A673 (cell line): ENCODE measurements around the gene MIGA1. TPM values are rescaled to one million over a fixed set of nuclear protein-coding genes. Genes with fewer than 3 reads are reported as not detected.

Experiments used
- BruUV-seq: library from RNA; stranded (reverse); fragments of 400-500 nt; replicated peaks from 2 replicates; lab custom pipeline; 2021; lab: Mats Ljungman, UMichigan
- CTCF ChIA-PET: fragments of 300-600 bp; sonication (Branson Sonifier 250); formaldehyde crosslinking; loops from one replicate; lab custom pipeline; 2022; ENCODE audit warnings: antibody characterized with exemption; lab: Charles Lee
- POLR2A ChIA-PET: fragments of 300-600 bp; sonication (Branson Sonifier 250); formaldehyde crosslinking; loops from one replicate; lab custom pipeline; 2022; ENCODE audit warnings: antibody characterized with exemption; ENCODE audit not compliant: low non-redundant PET; lab: Charles Lee
- DNase-seq: peaks from one replicate; pipeline ENCODE4 v3.0.0-alpha.2; 2015; ENCODE audit warnings: low spot score
- H3K27ac ChIP-seq: fragments of 200-600 bp; sonication (generic); 2 replicates; pipeline ENCODE4 v1.5.1; 2016; ENCODE audit warnings: mixed run types, low read depth, mild to moderate bottlenecking, mixed read lengths, antibody characterized with exemption, low read length; ENCODE audit not compliant: poor library complexity, severe bottlenecking
- H3K27me3 ChIP-seq: fragments of 200-600 bp; sonication (generic); replicated peaks from 2 replicates; pipeline ENCODE4 v1.6.1; 2017; ENCODE audit warnings: mixed run types, low read depth, mild to moderate bottlenecking, mixed read lengths, antibody characterized with exemption, low read length; ENCODE audit not compliant: insufficient read depth, poor library complexity
- H3K36me3 ChIP-seq: fragments of 200-600 bp; sonication (generic); 2 replicates; pipeline ENCODE4 v1.6.1; 2016; ENCODE audit warnings: mixed run types, mild to moderate bottlenecking, mixed read lengths, antibody characterized with exemption, low read length; ENCODE audit not compliant: insufficient read depth, poor library complexity, severe bottlenecking
- H3K4me1 ChIP-seq: fragments of 200-600 bp; sonication (generic); 2 replicates; pipeline ENCODE4 v1.6.1; 2017; ENCODE audit warnings: mixed run types, mild to moderate bottlenecking, mixed read lengths, antibody characterized with exemption, low read length; ENCODE audit not compliant: insufficient read depth, poor library complexity, severe bottlenecking
- H3K4me3 ChIP-seq: fragments of 200-600 bp; sonication (generic); 2 replicates; pipeline ENCODE4 v1.5.1; 2016; ENCODE audit warnings: low read depth, mixed run types, mild to moderate bottlenecking, mixed read lengths, low read length; ENCODE audit not compliant: poor library complexity, severe bottlenecking
- H3K9me3 ChIP-seq: fragments of 200-600 bp; sonication (generic); 2 replicates; pipeline ENCODE4 v1.6.1; 2016; ENCODE audit warnings: mixed run types, low read depth, mild to moderate bottlenecking, mixed read lengths, antibody characterized with exemption, low read length; ENCODE audit not compliant: poor library complexity, severe bottlenecking
- CTCF ChIP-seq: fragments of 300-800, 200-600 bp; sonication (generic); conservative IDR thresholded peaks from 2 replicates; pipeline ENCODE4 v1.5.1; 2017; ENCODE audit warnings: low read depth, mild to moderate bottlenecking, antibody characterized with exemption, low read length, moderate library complexity, mixed read lengths
- EZH2 ChIP-seq: fragments of 200-600 bp; sonication (generic); IDR thresholded peaks from 2 replicates; pipeline ENCODE4 v1.6.1; 2017; ENCODE audit warnings: borderline replicate concordance, low read depth, mild to moderate bottlenecking, mixed read lengths, antibody characterized with exemption, low read length; ENCODE audit not compliant: poor library complexity, severe bottlenecking
- intact Hi-C: fragments of 100-400 bp; cut with micrococcal nuclease; formaldehyde crosslinking; loops from one replicate; pipeline ENCODE4 v1.10.0; 2022; ENCODE audit not compliant: unreplicated experiment
- total RNA-seq: library from RNA; stranded (reverse); gene quantifications from 2 replicates; pipeline ENCODE4 v1.2.3, GENCODE V29; 2021

MIGA1 gene
- total RNA-seq, 1 experiment from 2014 or later = 14.1 TPM

DNA sequence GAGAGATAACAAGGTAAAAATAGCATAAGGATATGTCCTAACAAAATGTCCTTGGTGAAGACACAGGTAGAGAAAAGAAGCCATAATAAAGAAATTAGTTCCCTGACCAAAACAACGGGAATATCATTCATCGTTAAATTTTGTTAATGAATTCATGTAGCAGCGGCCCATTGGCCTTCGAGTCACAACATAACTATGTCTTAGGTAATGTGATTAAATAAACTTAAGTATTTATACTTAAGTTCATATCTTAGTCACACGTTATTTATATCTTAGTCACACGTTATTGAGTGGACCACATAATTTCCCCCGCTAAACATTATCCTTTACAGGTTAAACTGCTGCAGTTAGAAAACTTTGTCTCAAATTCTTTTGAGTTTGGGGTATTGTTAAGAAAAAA, 110.2 kb downstream of the MIGA1 start:
- Histone ChIP-seq H3K4me3 (peak overlapping the region; percentile 93), H3K27ac (no peak overlapping the region), H3K27me3 (no peaks in the 10 kb centered on the region), H3K9me3 (no peaks in the 10 kb centered on the region), H3K4me1 (peaks cover 13% of the 10 kb centered on the region), H3K36me3 (no peaks in the 10 kb centered on the region)
- DNase-seq = no peak
- TF ChIP-seq EZH2 (no peak), CTCF (no peak)
- ChIA-PET POLR2A (no interaction called here), CTCF (no interaction called here)
- intact Hi-C loops = no loop called here
- BruUV-seq = no TSS peak

DNA sequence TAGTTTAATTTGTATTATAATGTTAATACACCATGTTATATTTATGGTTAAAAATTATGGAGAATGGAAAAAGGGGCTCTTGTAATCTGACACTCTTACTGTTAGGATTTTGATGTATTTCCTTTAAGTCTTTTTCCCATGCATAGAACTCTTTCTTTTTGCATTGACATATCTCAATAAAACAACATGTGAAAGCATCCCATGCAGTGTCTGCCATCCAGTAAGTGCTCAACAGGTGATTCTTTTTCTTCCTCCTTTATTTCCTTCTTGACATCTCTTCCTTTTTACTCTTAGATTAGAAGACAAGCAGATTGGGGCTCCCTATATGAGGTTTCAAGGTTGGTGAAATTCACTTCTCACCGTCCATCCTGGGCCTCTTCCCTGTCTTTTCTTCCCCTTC, 111.8 kb downstream of the MIGA1 start:
- CTCF ChIA-PET = no interaction called here
- TF ChIP-seq EZH2 (no peak), CTCF (no peak)
- Histone ChIP-seq H3K27me3 (no peaks in the 10 kb centered on the region), H3K36me3 (no peaks in the 10 kb centered on the region), H3K4me1 (peaks cover 13% of the 10 kb centered on the region), H3K27ac (no peak overlapping the region), H3K4me3 (no peak overlapping the region), H3K9me3 (no peaks in the 10 kb centered on the region)
- POLR2A ChIA-PET = no interaction called here
- no peak for DNase-seq
- intact Hi-C loops = no loop called here
- BruUV-seq = no TSS peak

GRCh38 chr1:77899647-77900320, 120.3 kb downstream of the MIGA1 start:
- ChIA-PET CTCF (interaction anchor here (0.5 kb wide), 1 partner anchor 239 kb away, joined by 4 read pairs; no protein-coding TSS in a partner anchor), POLR2A (no interaction called here)
- intact Hi-C loops = loop anchor here (2.0 kb wide), 1 partner anchor 751 kb away; no protein-coding TSS in a partner anchor
- Histone ChIP-seq H3K36me3 (no peaks in the 10 kb centered on the region), H3K4me1 (no peaks in the 10 kb centered on the region), H3K9me3 (no peaks in the 10 kb centered on the region), H3K4me3 (no peak overlapping the region), H3K27ac (no peak overlapping the region), H3K27me3 (no peaks in the 10 kb centered on the region)
- no TSS peak for BruUV-seq
- TF ChIP-seq CTCF (no peak), EZH2 (no peak)
- no peak for DNase-seq
